ENCODE results near the gene AQP5.

DNA sequence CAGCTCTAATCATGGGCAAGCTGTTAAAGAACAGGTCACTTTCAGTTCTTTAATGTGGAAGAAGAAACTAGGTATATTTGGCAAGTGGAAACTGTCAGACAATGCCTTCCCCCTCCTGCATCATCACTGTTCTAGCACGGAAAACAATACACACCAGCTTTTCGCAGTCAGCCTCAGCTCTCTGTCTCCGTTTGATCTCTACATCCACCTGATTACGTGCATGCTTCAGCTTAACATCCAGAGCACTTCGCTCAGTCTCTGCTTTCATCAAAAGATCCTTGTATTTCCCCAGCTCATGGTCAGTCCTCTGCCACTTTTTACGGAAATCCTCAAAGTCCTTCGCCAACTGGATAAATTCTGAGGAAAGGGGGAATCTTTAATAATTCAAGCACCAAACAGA lies 44.6 kb downstream of the AQP5 start:
- TF ChIP-seq, protein P1, sequence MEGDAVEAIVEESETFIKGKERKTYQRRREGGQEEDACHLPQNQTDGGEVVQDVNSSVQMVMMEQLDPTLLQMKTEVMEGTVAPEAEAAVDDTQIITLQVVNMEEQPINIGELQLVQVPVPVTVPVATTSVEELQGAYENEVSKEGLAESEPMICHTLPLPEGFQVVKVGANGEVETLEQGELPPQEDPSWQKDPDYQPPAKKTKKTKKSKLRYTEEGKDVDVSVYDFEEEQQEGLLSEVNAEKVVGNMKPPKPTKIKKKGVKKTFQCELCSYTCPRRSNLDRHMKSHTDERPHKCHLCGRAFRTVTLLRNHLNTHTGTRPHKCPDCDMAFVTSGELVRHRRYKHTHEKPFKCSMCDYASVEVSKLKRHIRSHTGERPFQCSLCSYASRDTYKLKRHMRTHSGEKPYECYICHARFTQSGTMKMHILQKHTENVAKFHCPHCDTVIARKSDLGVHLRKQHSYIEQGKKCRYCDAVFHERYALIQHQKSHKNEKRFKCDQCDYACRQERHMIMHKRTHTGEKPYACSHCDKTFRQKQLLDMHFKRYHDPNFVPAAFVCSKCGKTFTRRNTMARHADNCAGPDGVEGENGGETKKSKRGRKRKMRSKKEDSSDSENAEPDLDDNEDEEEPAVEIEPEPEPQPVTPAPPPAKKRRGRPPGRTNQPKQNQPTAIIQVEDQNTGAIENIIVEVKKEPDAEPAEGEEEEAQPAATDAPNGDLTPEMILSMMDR (conservative IDR thresholded peaks at IDR 0.05): no peak
- TF ChIP-seq EZH2 (IDR thresholded peaks at IDR 0.05; ENCODE audit: low read depth): no peak

Data from PC-9 (cell line).